H9 (cell line): ENCODE data around the gene BBX. TPM values are rescaled to one million over a fixed set of nuclear protein-coding genes. Genes with fewer than 3 reads are reported as not detected.
A peak's percentile ranks its signal among the peaks of the same experiment; 100 is the strongest.

Experiments used
- DNase-seq: peaks from one replicate; pipeline ENCODE4 v3.0.0-alpha.2; 2017
- H2AFZ ChIP-seq: one replicate; pipeline ENCODE4 v1.6.1; 2013; ENCODE audit warnings: mild to moderate bottlenecking, low read length, control low read depth, moderate library complexity
- H2AK5ac ChIP-seq: 2 replicates; pipeline ENCODE4 v1.6.1; 2013; ENCODE audit warnings: low read length, control low read depth, mixed read lengths; ENCODE audit not compliant: insufficient read length
- H2BK120ac ChIP-seq: one replicate; pipeline ENCODE4 v1.6.1; 2013; ENCODE audit warnings: low read depth, mild to moderate bottlenecking, low read length, control low read depth, inconsistent platforms; ENCODE audit not compliant: poor library complexity, severe bottlenecking
- H2BK12ac ChIP-seq: 2 replicates; pipeline ENCODE4 v1.6.1; 2013; ENCODE audit warnings: low read length, control low read depth, mixed read lengths, low read depth; ENCODE audit not compliant: insufficient read length
- H2BK15ac ChIP-seq: 2 replicates; pipeline ENCODE4 v1.6.1; 2013; ENCODE audit warnings: low read depth, low read length, control low read depth
- H2BK20ac ChIP-seq: one replicate; pipeline ENCODE4 v1.6.1; 2013; ENCODE audit warnings: low read depth, mild to moderate bottlenecking, low read length, control low read depth, inconsistent platforms; ENCODE audit not compliant: poor library complexity, severe bottlenecking
- H2BK5ac ChIP-seq: 2 replicates; pipeline ENCODE4 v1.6.1; 2013; ENCODE audit warnings: low read length, control low read depth, mixed read lengths; ENCODE audit not compliant: insufficient read length
- H3K14ac ChIP-seq: 2 replicates; pipeline ENCODE4 v1.6.1; 2013; ENCODE audit warnings: low read length, control low read depth; ENCODE audit not compliant: insufficient read depth
- H3K18ac ChIP-seq: 2 replicates; pipeline ENCODE4 v1.6.1; 2013; ENCODE audit warnings: low read depth, mild to moderate bottlenecking, mixed read lengths, low read length, control low read depth; ENCODE audit not compliant: insufficient read length
- H3K23ac ChIP-seq: 2 replicates; pipeline ENCODE4 v1.6.1; 2013; ENCODE audit warnings: low read length, control low read depth, mixed read lengths, low read depth; ENCODE audit not compliant: insufficient read length
- H3K23me2 ChIP-seq: 2 replicates; pipeline ENCODE4 v1.6.1; 2013; ENCODE audit warnings: low read depth, mild to moderate bottlenecking, mixed read lengths, low read length, control low read depth; ENCODE audit not compliant: insufficient read length, poor library complexity, severe bottlenecking
- H3K27ac ChIP-seq: 2 replicates; pipeline ENCODE4 v1.5.1; 2013; ENCODE audit warnings: low read length, control low read depth, mixed read lengths, low read depth; ENCODE audit not compliant: insufficient read length
- H3K27me3 ChIP-seq: 2 replicates; pipeline ENCODE4 v1.6.1; 2013; ENCODE audit warnings: low read length, control low read depth, inconsistent platforms; ENCODE audit not compliant: insufficient read depth
- H3K4ac ChIP-seq: 2 replicates; pipeline ENCODE4 v1.6.1; 2013; ENCODE audit warnings: low read depth, mild to moderate bottlenecking, control low read depth, inconsistent platforms, low read length, moderate library complexity
- H3K4me1 ChIP-seq: 2 replicates; pipeline ENCODE4 v1.6.1; 2013; ENCODE audit warnings: low read length, control low read depth, inconsistent platforms; ENCODE audit not compliant: insufficient read depth
- H3K4me2 ChIP-seq: 2 replicates; pipeline ENCODE4 v1.6.1; 2013; ENCODE audit warnings: low read length, control low read depth, mixed read lengths; ENCODE audit not compliant: insufficient read length, insufficient read depth
- H3K56ac ChIP-seq: 2 replicates; pipeline ENCODE4 v1.6.1; 2013; ENCODE audit warnings: low read depth, mild to moderate bottlenecking, mixed read lengths, low read length, control low read depth; ENCODE audit not compliant: insufficient read length
- H3K79me1 ChIP-seq: 2 replicates; pipeline ENCODE4 v1.6.1; 2013; ENCODE audit warnings: low read depth, mild to moderate bottlenecking, moderate library complexity, low read length, control low read depth, inconsistent platforms; ENCODE audit not compliant: insufficient read depth, poor library complexity, severe bottlenecking
- H3K79me2 ChIP-seq: 2 replicates; pipeline ENCODE4 v1.6.1; 2013; ENCODE audit warnings: low read length, control low read depth, inconsistent platforms; ENCODE audit not compliant: insufficient read depth
- H3K9ac ChIP-seq: 2 replicates; pipeline ENCODE4 v1.6.1; 2013; ENCODE audit warnings: low read length, control low read depth, mixed read lengths; ENCODE audit not compliant: insufficient read length; ENCODE audit errors: extremely low read depth
- H3K9me3 ChIP-seq: one replicate; pipeline ENCODE4 v1.6.1; 2013; ENCODE audit warnings: low read depth, low read length, inconsistent platforms; ENCODE audit not compliant: control insufficient read depth
- H3T11ph ChIP-seq: one replicate; pipeline ENCODE4 v1.6.1; 2013; ENCODE audit warnings: mild to moderate bottlenecking, low read length, control low read depth, inconsistent platforms
- H4K20me1 ChIP-seq: one replicate; pipeline ENCODE4 v1.6.1; 2013; ENCODE audit not compliant: control insufficient read depth, insufficient read length, insufficient read depth
- H4K5ac ChIP-seq: 2 replicates; pipeline ENCODE4 v1.6.1; 2013; ENCODE audit warnings: low read depth, mild to moderate bottlenecking, mixed read lengths, low read length, control low read depth; ENCODE audit not compliant: insufficient read length
- H4K8ac ChIP-seq: replicated peaks from 2 replicates; pipeline ENCODE4 v1.6.1; 2013; ENCODE audit warnings: low read length, control low read depth, mixed read lengths, low read depth; ENCODE audit not compliant: insufficient read length
- H4K91ac ChIP-seq: 2 replicates; pipeline ENCODE4 v1.6.1; 2013; ENCODE audit warnings: low read depth, mild to moderate bottlenecking, moderate library complexity, mixed read lengths, low read length, control low read depth; ENCODE audit not compliant: insufficient read length
- H3K27ac Mint-ChIP-seq, 3 experiments: 2 replicates in 2 of 3; 3 replicates in 1 of 3; pipeline ENCODE4 v1.8.0; 2020 to 2021; ENCODE audit warnings: mixed read lengths in 3 of 3, mild to moderate bottlenecking in 1 of 3, moderate library complexity in 1 of 3
- H3K27me3 Mint-ChIP-seq: 2 replicates; pipeline ENCODE4 v1.8.0; 2021; ENCODE audit warnings: low read depth, mild to moderate bottlenecking, moderate library complexity, mixed read lengths
- H3K36me3 Mint-ChIP-seq, 3 experiments: 2 replicates in 2 of 3; 3 replicates in 1 of 3; pipeline ENCODE4 v1.8.0; 2020 to 2021; ENCODE audit warnings: low read depth in 3 of 3, mixed read lengths in 3 of 3; ENCODE audit not compliant: insufficient read depth in 1 of 3
- H3K4me1 Mint-ChIP-seq, 2 experiments: 2 replicates each; pipeline ENCODE4 v1.8.0; 2020; ENCODE audit warnings: mixed read lengths in 2 of 2
- H3K4me3 Mint-ChIP-seq, 2 experiments: 2 replicates in 1 of 2; 3 replicates in 1 of 2; pipeline ENCODE4 v1.8.0; 2020 to 2021; ENCODE audit warnings: mild to moderate bottlenecking in 2 of 2, mixed read lengths in 2 of 2, moderate library complexity in 1 of 2
- H3K9me3 Mint-ChIP-seq, 2 experiments: 2 replicates in 1 of 2; 3 replicates in 1 of 2; pipeline ENCODE4 v1.8.0; 2020; ENCODE audit warnings: mild to moderate bottlenecking in 2 of 2, mixed read lengths in 2 of 2, moderate library complexity in 1 of 2
- CTCF ChIP-seq: fragments of 200-600 bp; sonication (generic); conservative IDR thresholded peaks from 3 replicates; pipeline ENCODE4 v1.8.0; 2021; ENCODE audit warnings: antibody characterized with exemption, mild to moderate bottlenecking
- WGBS: extraction: QIAGEN DNeasy Blood & Tissue Kit; methylation state at CpG from one replicate; pipeline ENCODE4 v1.1.7; 2013; ENCODE audit warnings: missing lambda C conversion rate, low lambda C conversion rate, mixed read lengths; ENCODE audit not compliant: insufficient read length; ENCODE audit errors: extremely low coverage; 5-methylcytosine and 5-hydroxymethylcytosine counted together
- total RNA-seq: library from RNA; stranded (reverse); gene quantifications from 2 replicates; pipeline ENCODE4 v1.2.1, GENCODE V29; 2021

BBX gene
- total RNA-seq, 1 experiment from 2014 or later, result 34.8 TPM

GRCh38 chr3:107674371-107674770 lies 151.6 kb downstream of the BBX start:
- no peaks in the 10 kb centered on the region for H4K20me1 ChIP-seq
- no peak overlapping the region for H2BK20ac ChIP-seq
- H3K27ac ChIP-seq, result no peak overlapping the region

More at GRCh38 chr3:107674371-107674770, 151.6 kb downstream of the BBX start:
- Histone ChIP-seq H3K9ac (no peak overlapping the region), H2BK12ac (no peak overlapping the region), H2AFZ (no peak overlapping the region), H4K91ac (no peak overlapping the region), H3K23ac (no peak overlapping the region), H3K18ac (no peak overlapping the region), H3K23me2 (no peaks in the 10 kb centered on the region), H3K4me2 (no peak overlapping the region), H2AK5ac (no peak overlapping the region), H3K14ac (no peak overlapping the region), H4K8ac (no peak overlapping the region), H3K4ac (no peak overlapping the region), H4K5ac (no peak overlapping the region), H2BK5ac (no peak overlapping the region), H3K4me1 (no peaks in the 10 kb centered on the region), H3K9me3 (no peaks in the 10 kb centered on the region), H2BK120ac (no peak overlapping the region), H3T11ph (no peak overlapping the region), H3K56ac (no peak overlapping the region), H2BK15ac (no peak overlapping the region), H3K79me2 (no peaks in the 10 kb centered on the region), H3K27me3 (no peaks in the 10 kb centered on the region), H3K79me1 (no peaks in the 10 kb centered on the region)
- H3K36me3 Mint-ChIP-seq, result no peaks in the 10 kb centered on the region
- TF ChIP-seq CTCF, result no peak
- 0 out of 7 replicates have a peak overlapping the region, but pooled peaks of 1 of the 3 experiments have one; percentile 70 for H3K27ac Mint-ChIP-seq
- DNase-seq, result no peak
- H3K27me3 Mint-ChIP-seq, result no peaks in the 10 kb centered on the region
- no peaks in the 10 kb centered on the region; a peak in 1 of 4 replicates for H3K4me1 Mint-ChIP-seq
- no peaks in the 10 kb centered on the region for H3K9me3 Mint-ChIP-seq
- no CpG with 5 or more reads among the region's 7 CpGs for WGBS
- no peak overlapping the region for H3K4me3 Mint-ChIP-seq
